ENCODE data around the gene ENOX2. TPM values are rescaled to one million over a fixed set of nuclear protein-coding genes. Genes with fewer than 3 reads are reported as not detected.

Gene ENOX2
- polyA plus RNA-seq, 3 donors = 6.8 to 22.1 (median 14.7) TPM

DNA sequence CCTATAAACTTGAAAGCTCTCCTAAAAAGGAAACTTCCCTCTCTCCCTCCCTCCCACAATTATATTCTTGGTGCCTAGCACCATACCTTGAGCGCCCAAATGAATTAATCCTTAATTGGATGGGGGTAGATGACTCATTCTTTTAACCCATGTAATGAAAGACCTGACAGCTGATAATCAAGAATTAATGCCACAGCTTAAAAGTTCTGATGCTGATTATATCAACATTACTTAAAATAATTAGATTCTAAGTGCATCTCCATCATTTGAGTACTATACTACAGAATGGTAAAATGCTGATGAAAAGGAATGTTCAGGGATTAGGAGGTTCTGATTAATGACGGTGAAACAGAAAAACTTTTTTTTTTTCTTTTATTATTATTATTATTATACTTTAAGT, 117.0 kb downstream of the ENOX2 start:
- intact Hi-C loops (cut with micrococcal nuclease) = no loop called here
- H3K4me1 Mint-ChIP-seq = no peaks in the 10 kb centered on the region
- H3K9me3 Mint-ChIP-seq = no peaks in the 10 kb centered on the region
- TF ChIP-seq, protein P1, sequence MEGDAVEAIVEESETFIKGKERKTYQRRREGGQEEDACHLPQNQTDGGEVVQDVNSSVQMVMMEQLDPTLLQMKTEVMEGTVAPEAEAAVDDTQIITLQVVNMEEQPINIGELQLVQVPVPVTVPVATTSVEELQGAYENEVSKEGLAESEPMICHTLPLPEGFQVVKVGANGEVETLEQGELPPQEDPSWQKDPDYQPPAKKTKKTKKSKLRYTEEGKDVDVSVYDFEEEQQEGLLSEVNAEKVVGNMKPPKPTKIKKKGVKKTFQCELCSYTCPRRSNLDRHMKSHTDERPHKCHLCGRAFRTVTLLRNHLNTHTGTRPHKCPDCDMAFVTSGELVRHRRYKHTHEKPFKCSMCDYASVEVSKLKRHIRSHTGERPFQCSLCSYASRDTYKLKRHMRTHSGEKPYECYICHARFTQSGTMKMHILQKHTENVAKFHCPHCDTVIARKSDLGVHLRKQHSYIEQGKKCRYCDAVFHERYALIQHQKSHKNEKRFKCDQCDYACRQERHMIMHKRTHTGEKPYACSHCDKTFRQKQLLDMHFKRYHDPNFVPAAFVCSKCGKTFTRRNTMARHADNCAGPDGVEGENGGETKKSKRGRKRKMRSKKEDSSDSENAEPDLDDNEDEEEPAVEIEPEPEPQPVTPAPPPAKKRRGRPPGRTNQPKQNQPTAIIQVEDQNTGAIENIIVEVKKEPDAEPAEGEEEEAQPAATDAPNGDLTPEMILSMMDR (IDR thresholded peaks at IDR 0.05) = no peak
- H3K9ac ChIP-seq (ENCODE audit: insufficient read depth, low read length, poor library complexity, severe bottlenecking) = no peak overlapping the region
- H3K4me3 Mint-ChIP-seq = no peak overlapping the region
- H3K9me3 ChIP-seq (replicated peaks in 1 of 2; ENCODE audit: control insufficient read depth in 1 of 2, insufficient read depth in 1 of 2, low read length in 2 of 2) = no peaks in the 10 kb centered on the region
- no peaks in the 10 kb centered on the region for H3K36me3 Mint-ChIP-seq
- no peak overlapping the region for H3K27ac ChIP-seq (ENCODE audit: low read depth in 1 of 2, low read length in 2 of 2)
- peaks cover 0 to 2% (median 0%) of the 10 kb centered on the region in 3 donors for H3K27me3 Mint-ChIP-seq (ENCODE audit: low read depth in 3 of 3)
- no peaks in the 10 kb centered on the region for H3K36me3 ChIP-seq (replicated peaks in 1 of 2; ENCODE audit: control insufficient read depth in 1 of 2, insufficient read depth in 2 of 2, low read length in 2 of 2)
- no CpG with 5 or more reads among the region's 2 CpGs for WGBS (ENCODE audit: insufficient coverage)
- no peaks in the 10 kb centered on the region for H4K20me1 ChIP-seq (ENCODE audit: insufficient read depth, low read length)
- no peak overlapping the region for H3K4me2 ChIP-seq (replicated peaks; ENCODE audit: extremely low read depth, low read length, poor library complexity, severe bottlenecking)
- H3K27me3 ChIP-seq (ENCODE audit: control insufficient read depth in 2 of 2, insufficient read depth in 2 of 2, low read length in 2 of 2) = peaks cover 0 to 2% of the 10 kb centered on the region in 2 donors
- no peaks in the 10 kb centered on the region for H3K79me2 ChIP-seq (ENCODE audit: insufficient read depth, low read length)
- H3K27ac Mint-ChIP-seq = no peak overlapping the region
- no peak overlapping the region for H3K4me3 ChIP-seq (replicated peaks in 1 of 3; ENCODE audit: low read depth in 2 of 3, low read length in 3 of 3)
- no peak overlapping the region for H2AFZ ChIP-seq (ENCODE audit: insufficient read depth, low read depth, low read length, poor library complexity, severe bottlenecking)
- no peak for DNase-seq
- no peaks in the 10 kb centered on the region for H3K4me1 ChIP-seq (ENCODE audit: control insufficient read depth in 1 of 2, insufficient read depth in 2 of 2, low read length in 2 of 2)

DNA sequence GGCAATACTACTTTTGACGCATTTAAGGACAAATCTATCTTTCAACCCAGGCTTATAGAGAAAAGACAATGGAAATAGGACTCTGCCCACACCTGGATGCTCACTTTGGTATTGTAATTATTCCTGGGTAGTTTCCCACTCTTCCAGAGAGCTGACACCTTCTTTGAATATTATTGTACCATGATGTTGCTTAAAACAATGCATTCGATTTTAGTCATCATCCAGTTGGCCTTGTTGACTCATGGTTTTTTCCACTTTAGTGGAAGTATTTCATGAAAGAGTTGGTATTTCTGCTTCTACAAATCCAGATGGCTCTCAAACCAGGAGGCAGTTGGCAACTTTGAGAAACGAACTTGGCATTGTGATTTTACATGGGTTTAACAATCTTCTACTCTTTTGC, 124.2 kb downstream of the ENOX2 start:
- no peak overlapping the region for H3K4me2 ChIP-seq (replicated peaks; ENCODE audit: extremely low read depth, low read length, poor library complexity, severe bottlenecking)
- no peak for DNase-seq
- H3K27ac Mint-ChIP-seq = no peak overlapping the region
- H3K27ac ChIP-seq (ENCODE audit: low read depth in 1 of 2, low read length in 2 of 2) = no peak overlapping the region
- H4K20me1 ChIP-seq (ENCODE audit: insufficient read depth, low read length) = no peaks in the 10 kb centered on the region
- peaks cover 0 to 2% of the 10 kb centered on the region in 2 donors for H3K27me3 ChIP-seq (ENCODE audit: control insufficient read depth in 2 of 2, insufficient read depth in 2 of 2, low read length in 2 of 2)
- no peak overlapping the region for H3K4me3 Mint-ChIP-seq
- TF ChIP-seq, protein P1 (IDR thresholded peaks at IDR 0.05) = no peak
- H3K4me1 ChIP-seq (ENCODE audit: control insufficient read depth in 1 of 2, insufficient read depth in 2 of 2, low read length in 2 of 2) = no peaks in the 10 kb centered on the region
- no peaks in the 10 kb centered on the region for H3K36me3 ChIP-seq (replicated peaks in 1 of 2; ENCODE audit: control insufficient read depth in 1 of 2, insufficient read depth in 2 of 2, low read length in 2 of 2)
- H3K9me3 ChIP-seq (replicated peaks in 1 of 2; ENCODE audit: control insufficient read depth in 1 of 2, insufficient read depth in 1 of 2, low read length in 2 of 2) = no peaks in the 10 kb centered on the region
- H3K79me2 ChIP-seq (ENCODE audit: insufficient read depth, low read length) = no peaks in the 10 kb centered on the region
- H3K9me3 Mint-ChIP-seq = no peaks in the 10 kb centered on the region
- H3K27me3 Mint-ChIP-seq (ENCODE audit: low read depth in 3 of 3) = no peaks in the 10 kb centered on the region
- H3K4me3 ChIP-seq (replicated peaks in 1 of 3; ENCODE audit: low read depth in 2 of 3, low read length in 3 of 3) = no peak overlapping the region
- no peak overlapping the region for H2AFZ ChIP-seq (ENCODE audit: insufficient read depth, low read depth, low read length, poor library complexity, severe bottlenecking)
- no peaks in the 10 kb centered on the region for H3K4me1 Mint-ChIP-seq
- no peak overlapping the region for H3K9ac ChIP-seq (ENCODE audit: insufficient read depth, low read length, poor library complexity, severe bottlenecking)
- H3K36me3 Mint-ChIP-seq = peaks cover 0 to 6% of the 10 kb centered on the region in 2 donors
- intact Hi-C loops (cut with micrococcal nuclease) = no loop called here
- no CpG with 5 or more reads among the region's 3 CpGs for WGBS (ENCODE audit: insufficient coverage)

Data from CD14-positive monocyte (primary cell).